Measurements from ENCODE around the gene SHC4.

DNA sequence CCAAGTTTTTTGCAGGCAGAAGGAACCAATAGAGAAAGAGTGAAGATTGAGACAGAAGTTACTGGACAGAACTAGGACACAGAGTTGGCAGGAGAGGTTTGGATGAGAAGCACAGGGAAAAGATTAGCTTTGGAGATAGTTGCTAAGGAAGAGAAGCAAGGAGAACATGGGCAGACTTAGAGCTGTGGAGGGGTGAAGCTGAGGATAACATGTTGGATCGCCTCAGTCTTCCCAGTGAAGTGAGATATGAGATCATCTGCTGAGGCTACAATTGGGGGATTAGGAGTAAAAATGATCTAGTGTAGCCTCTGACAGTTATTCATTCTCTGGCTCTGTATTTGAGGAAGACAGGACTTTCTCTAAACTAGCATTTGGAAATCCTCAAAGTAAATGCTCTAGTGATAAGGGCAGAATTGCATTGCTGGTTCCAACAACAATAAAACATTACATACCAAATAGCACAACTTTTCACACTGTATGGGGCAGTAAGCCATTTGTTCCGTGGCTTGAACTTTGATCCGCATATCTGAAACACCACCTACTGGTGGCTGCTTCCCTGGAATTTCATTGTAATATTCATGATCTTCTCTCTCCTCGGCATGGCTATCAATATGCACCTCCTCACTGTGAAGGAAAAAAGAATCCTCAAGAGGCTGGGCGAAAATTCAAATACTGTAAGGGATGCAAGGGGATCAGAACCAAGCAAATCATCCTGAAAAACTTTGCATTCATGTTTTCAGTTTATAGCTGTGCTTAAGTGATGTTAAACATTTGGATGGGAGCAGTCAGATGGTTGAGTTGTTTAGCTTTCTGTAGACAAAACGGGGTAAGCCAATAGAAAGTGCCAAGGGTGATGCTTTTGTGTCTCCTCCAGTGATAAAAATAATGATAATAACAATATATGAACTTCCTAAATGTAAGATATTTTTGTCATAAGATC is 107.9 kb downstream of the SHC4 start:
- TF ChIP-seq, protein P1, sequence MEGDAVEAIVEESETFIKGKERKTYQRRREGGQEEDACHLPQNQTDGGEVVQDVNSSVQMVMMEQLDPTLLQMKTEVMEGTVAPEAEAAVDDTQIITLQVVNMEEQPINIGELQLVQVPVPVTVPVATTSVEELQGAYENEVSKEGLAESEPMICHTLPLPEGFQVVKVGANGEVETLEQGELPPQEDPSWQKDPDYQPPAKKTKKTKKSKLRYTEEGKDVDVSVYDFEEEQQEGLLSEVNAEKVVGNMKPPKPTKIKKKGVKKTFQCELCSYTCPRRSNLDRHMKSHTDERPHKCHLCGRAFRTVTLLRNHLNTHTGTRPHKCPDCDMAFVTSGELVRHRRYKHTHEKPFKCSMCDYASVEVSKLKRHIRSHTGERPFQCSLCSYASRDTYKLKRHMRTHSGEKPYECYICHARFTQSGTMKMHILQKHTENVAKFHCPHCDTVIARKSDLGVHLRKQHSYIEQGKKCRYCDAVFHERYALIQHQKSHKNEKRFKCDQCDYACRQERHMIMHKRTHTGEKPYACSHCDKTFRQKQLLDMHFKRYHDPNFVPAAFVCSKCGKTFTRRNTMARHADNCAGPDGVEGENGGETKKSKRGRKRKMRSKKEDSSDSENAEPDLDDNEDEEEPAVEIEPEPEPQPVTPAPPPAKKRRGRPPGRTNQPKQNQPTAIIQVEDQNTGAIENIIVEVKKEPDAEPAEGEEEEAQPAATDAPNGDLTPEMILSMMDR (IDR thresholded peaks at IDR 0.05; ENCODE audit: insufficient read depth, low read length, poor library complexity, severe bottlenecking): no peak
- no peak for TF ChIP-seq EZH2phosphoT487 (conservative IDR thresholded peaks at IDR 0.05; ENCODE audit: low read length)

Measured in SU-DHL-6 (cell line).